DOHH2 (cell line): ENCODE data around the gene SMARCC1.
"Not testable (repeated sequence)": the region's sequence is repeated elsewhere in the genome, so short reads cannot be mapped to it uniquely, and the experiment has no call there.

Experiments
- EZH2phosphoT487 ChIP-seq: fragments of 200-600 bp; sonication (generic); IDR thresholded peaks from 2 replicates; pipeline ENCODE4 v1.6.1; 2017; ENCODE audit warnings: borderline replicate concordance, mild to moderate bottlenecking, antibody characterized with exemption, low read length, moderate library complexity, mixed read lengths
- TF ChIP-seq, protein P1 (sequence below): fragments of 200-600 bp; sonication (generic); IDR thresholded peaks from one replicate; pipeline ENCODE4 v1.5.1; 2014; ENCODE audit warnings: antibody characterized with exemption, mild to moderate bottlenecking, low read depth, low read length; ENCODE audit not compliant: poor library complexity, severe bottlenecking

- TF ChIP-seq, protein P1, sequence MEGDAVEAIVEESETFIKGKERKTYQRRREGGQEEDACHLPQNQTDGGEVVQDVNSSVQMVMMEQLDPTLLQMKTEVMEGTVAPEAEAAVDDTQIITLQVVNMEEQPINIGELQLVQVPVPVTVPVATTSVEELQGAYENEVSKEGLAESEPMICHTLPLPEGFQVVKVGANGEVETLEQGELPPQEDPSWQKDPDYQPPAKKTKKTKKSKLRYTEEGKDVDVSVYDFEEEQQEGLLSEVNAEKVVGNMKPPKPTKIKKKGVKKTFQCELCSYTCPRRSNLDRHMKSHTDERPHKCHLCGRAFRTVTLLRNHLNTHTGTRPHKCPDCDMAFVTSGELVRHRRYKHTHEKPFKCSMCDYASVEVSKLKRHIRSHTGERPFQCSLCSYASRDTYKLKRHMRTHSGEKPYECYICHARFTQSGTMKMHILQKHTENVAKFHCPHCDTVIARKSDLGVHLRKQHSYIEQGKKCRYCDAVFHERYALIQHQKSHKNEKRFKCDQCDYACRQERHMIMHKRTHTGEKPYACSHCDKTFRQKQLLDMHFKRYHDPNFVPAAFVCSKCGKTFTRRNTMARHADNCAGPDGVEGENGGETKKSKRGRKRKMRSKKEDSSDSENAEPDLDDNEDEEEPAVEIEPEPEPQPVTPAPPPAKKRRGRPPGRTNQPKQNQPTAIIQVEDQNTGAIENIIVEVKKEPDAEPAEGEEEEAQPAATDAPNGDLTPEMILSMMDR = not testable (repeated sequence)
- TF ChIP-seq EZH2phosphoT487 = not testable (repeated sequence)
Measured at GRCh38 chr3:47829482-47829881, 47.8 kb upstream of the SMARCC1 start.
